Myometrial cell (primary cell): ENCODE results near the gene PDCD2. TPM values are rescaled to one million over a fixed set of nuclear protein-coding genes. Genes with fewer than 3 reads are reported as not detected.

Experiments used
- total RNA-seq: library from RNA; depleted of rRNA; stranded (reverse); fragments of >200 nt; gene quantifications from 2 replicates; pipeline ENCODE4 v1.2.3, GENCODE V29; 2015

The PDCD2 gene
- total RNA-seq = 77.6 and 99.1 TPM in 2 replicates

GRCh38 chr6:170584181-170584953 lies at the start of gene PDCD2:
PDCD2 (minus strand) TSS chr6:170584637; CDS start chr6:170584581, 56 bp downstream.

GRCh38 chr6:170554013-170554795 lies 30.2 kb downstream of the PDCD2 start, which contains the start of gene TBP:
TBP (plus strand) TSS chr6:170554369; CDS start chr6:170557030, 2,661 bp downstream.

GRCh38 chr6:170552765-170553533 lies 31.5 kb downstream of the PDCD2 start, which contains the start of gene PSMB1:
PSMB1 (minus strand) TSS chr6:170553307; CDS start chr6:170553242, 65 bp downstream.

Other genes with a start within 250 kb of the PDCD2 start
- gene PSMB1, start 31.3 kb downstream of the PDCD2 start, total RNA-seq = 485 and 584 TPM in 2 replicates
- 16.8 and 17.3 TPM in 2 replicates for gene TBP, start 30.3 kb downstream of the PDCD2 start, total RNA-seq